ENCODE data around the gene PRXL2B.

PRXL2B gene

GRCh38 chr1:2629627-2630497 is 43.3 kb downstream of the PRXL2B start:
- no peak for DNase-seq (ENCODE audit: low read depth)
- no peak for TF ChIP-seq CTCF (IDR thresholded peaks at IDR 0.05; ENCODE audit: low read depth, low read length, missing control alignments)
- no peak overlapping the region for H3K4me3 ChIP-seq (ENCODE audit: low read depth, low read length)

GRCh38 chr1:2630498-2631135 is 44.0 kb downstream of the PRXL2B start:
- DNase-seq (ENCODE audit: low read depth), result no peak
- H3K4me3 ChIP-seq (ENCODE audit: low read depth, low read length), result no peak overlapping the region
- no peak for TF ChIP-seq CTCF (IDR thresholded peaks at IDR 0.05; ENCODE audit: low read depth, low read length, missing control alignments)

GRCh38 chr1:2631136-2632050 is 44.8 kb downstream of the PRXL2B start:
- no peak for DNase-seq (ENCODE audit: low read depth)
- H3K4me3 ChIP-seq (ENCODE audit: low read depth, low read length), result no peak overlapping the region
- no peak for TF ChIP-seq CTCF (IDR thresholded peaks at IDR 0.05; ENCODE audit: low read depth, low read length, missing control alignments)

GRCh38 chr1:2632051-2632430 is 45.5 kb downstream of the PRXL2B start:
- DNase-seq (ENCODE audit: low read depth), result no peak
- no peak overlapping the region for H3K4me3 ChIP-seq (ENCODE audit: low read depth, low read length)
- TF ChIP-seq CTCF (IDR thresholded peaks at IDR 0.05; ENCODE audit: low read depth, low read length, missing control alignments), result no peak

GRCh38 chr1:2632561-2633361 is 46.2 kb downstream of the PRXL2B start, which contains the start of gene MMEL1:
Gene MMEL1 (minus strand): TSS chr1:2633016. CDS start chr1:2629484, 3,532 bp downstream.
- no peak within 1 kb of the TSS for H3K4me3 ChIP-seq (ENCODE audit: low read depth, low read length)
- DNase-seq (ENCODE audit: low read depth), result no peak
- TF ChIP-seq CTCF (IDR thresholded peaks at IDR 0.05; ENCODE audit: low read depth, low read length, missing control alignments), result no peak

GRCh38 chr1:2633366-2633935 is 46.9 kb downstream of the PRXL2B start:
- TF ChIP-seq CTCF (IDR thresholded peaks at IDR 0.05; ENCODE audit: low read depth, low read length, missing control alignments), result no peak
- H3K4me3 ChIP-seq (ENCODE audit: low read depth, low read length), result no peak overlapping the region
- DNase-seq (ENCODE audit: low read depth), result no peak
